GM19452 (cell line): ENCODE measurements around the gene SLC7A11.
"Not testable (repeated sequence)": the region's sequence is repeated elsewhere in the genome, so short reads cannot be mapped to it uniquely, and the experiment has no call there.

Experiments used
- ATAC-seq: cut with Tn5 transposase; IDR thresholded peaks from one replicate; pipeline ENCODE4 v1.9.1; 2021; ENCODE audit not compliant: unreplicated experiment

SLC7A11 gene

GRCh38 chr4:138243369-138243768 is 1.2 kb upstream of the SLC7A11 start:
- ATAC-seq, result no peak

- no peak for ATAC-seq
Observed at GRCh38 chr4:138242834-138243156, 646 bp upstream of the SLC7A11 start.

- peak; percentile 0 for ATAC-seq
Observed at GRCh38 chr4:138241281-138242075, 671 bp downstream of the SLC7A11 start.

GRCh38 chr4:138239491-138239890 is 2.7 kb downstream of the SLC7A11 start:
- no peak for ATAC-seq

- no peak for ATAC-seq
Observed at GRCh38 chr4:138238521-138239292, 3.4 kb downstream of the SLC7A11 start.

GRCh38 chr4:138237132-138237531 is 5.0 kb downstream of the SLC7A11 start:
- ATAC-seq, result not testable (repeated sequence)

- no peak for ATAC-seq
Observed at GRCh38 chr4:138236037-138236436, 6.1 kb downstream of the SLC7A11 start.

GRCh38 chr4:138235419-138235952 is 6.7 kb downstream of the SLC7A11 start:
- peak; percentile 55 for ATAC-seq

- no peak for ATAC-seq
Observed at GRCh38 chr4:138234248-138234647, 7.9 kb downstream of the SLC7A11 start.

- no peak for ATAC-seq
Observed at GRCh38 chr4:138233313-138234034, 8.7 kb downstream of the SLC7A11 start.

- no peak for ATAC-seq
Observed at GRCh38 chr4:138232364-138232763, 9.8 kb downstream of the SLC7A11 start.

GRCh38 chr4:138230048-138230447 is 12.1 kb downstream of the SLC7A11 start:
- no peak for ATAC-seq

GRCh38 chr4:138229160-138229559 is 13.0 kb downstream of the SLC7A11 start:
- ATAC-seq, result no peak

- ATAC-seq, result no peak
Observed at GRCh38 chr4:138226351-138226750, 15.8 kb downstream of the SLC7A11 start.

- ATAC-seq, result no peak
Observed at GRCh38 chr4:138225477-138225876, 16.7 kb downstream of the SLC7A11 start.

GRCh38 chr4:138224614-138225013 is 17.5 kb downstream of the SLC7A11 start:
- ATAC-seq, result no peak

- no peak for ATAC-seq
Observed at GRCh38 chr4:138223231-138223910, 18.8 kb downstream of the SLC7A11 start.

GRCh38 chr4:138222046-138222445 is 20.1 kb downstream of the SLC7A11 start:
- ATAC-seq, result no peak

- no peak for ATAC-seq
Observed at GRCh38 chr4:138218976-138219375, 23.2 kb downstream of the SLC7A11 start.

- ATAC-seq, result no peak
Observed at GRCh38 chr4:138217567-138217966, 24.6 kb downstream of the SLC7A11 start.
